HG02938 (cell line): ENCODE data around the gene COX7A2L.
"Not testable (repeated sequence)": the region's sequence is repeated elsewhere in the genome, so short reads cannot be mapped to it uniquely, and the experiment has no call there.

Experiments
- ATAC-seq: cut with Tn5 transposase; IDR thresholded peaks from one replicate; pipeline ENCODE4 v1.9.1; 2021; ENCODE audit warnings: mild to moderate bottlenecking, moderate library complexity; ENCODE audit not compliant: unreplicated experiment

Gene COX7A2L

DNA sequence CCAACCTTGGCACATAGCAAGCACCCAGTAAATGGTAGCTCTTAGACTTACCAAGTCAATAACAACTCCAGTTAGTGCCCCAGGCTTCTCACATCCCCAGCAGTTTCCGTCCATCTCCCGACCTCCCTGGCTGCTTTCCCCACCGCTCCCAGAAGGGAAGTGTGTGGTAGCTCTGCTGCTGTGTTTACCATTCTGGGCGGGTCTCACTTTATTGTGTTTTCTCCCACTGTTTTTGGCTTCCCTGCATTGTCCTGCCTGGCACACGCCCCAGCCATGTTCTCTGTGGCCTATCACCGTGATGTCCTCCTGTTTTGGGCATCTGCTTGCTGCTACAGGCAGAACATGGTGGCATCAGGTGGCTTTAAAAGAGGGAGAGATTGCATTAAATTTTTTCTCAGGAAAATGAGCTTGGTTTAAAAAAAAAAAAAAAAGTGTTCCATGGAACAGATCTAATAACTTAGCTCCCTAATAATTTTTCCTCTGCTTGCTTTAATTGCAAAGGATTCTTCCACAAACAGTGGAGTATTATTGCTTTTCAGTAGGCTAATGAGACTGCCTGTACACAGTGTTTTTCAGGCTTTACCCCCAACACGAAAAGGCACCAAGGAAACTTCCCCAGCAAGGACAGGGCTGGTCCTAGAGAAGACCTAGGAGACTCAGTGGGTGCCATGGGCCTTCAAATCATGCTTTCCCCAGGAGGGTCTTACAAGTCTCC is 8.0 kb upstream of the COX7A2L start:
- ATAC-seq, result no peak

DNA sequence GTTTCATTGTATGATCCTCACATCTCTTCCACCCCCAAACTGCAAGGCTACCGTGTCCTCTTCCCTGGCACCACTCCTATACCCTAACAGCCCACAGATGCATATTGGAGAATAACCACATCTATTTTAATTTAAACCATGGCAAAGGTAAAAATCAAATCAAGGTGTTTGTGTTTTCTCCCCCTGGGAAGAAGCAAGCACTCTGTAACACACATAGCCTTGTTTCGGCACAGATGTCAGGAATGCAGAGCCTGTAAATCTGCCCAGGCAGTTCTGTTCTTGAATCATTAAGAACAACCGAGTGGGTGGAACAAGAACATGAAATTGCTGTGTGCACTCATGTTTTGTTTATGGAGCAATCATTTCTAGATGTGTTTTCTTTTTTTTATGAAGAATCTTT is 6.8 kb upstream of the COX7A2L start:
- no peak for ATAC-seq

DNA sequence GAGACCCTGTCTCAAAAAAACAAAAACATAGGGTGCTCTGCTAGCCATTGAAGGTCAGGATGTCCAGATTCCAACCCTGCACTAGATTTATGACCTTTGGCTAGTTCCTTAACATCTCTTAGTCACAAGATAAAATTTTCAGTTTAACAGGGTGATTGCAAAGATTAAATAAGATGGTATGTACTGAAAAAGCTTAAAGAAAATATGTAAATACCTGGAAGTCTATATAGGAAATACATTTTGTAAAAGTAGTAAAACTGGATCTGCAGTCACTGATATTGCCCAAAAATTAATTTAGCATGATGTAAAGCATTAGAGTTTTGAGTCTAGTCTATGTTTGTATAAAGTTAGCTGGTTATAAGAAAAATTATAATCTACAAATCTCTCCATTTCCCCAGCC is 5.4 kb upstream of the COX7A2L start:
- ATAC-seq, result no peak

DNA sequence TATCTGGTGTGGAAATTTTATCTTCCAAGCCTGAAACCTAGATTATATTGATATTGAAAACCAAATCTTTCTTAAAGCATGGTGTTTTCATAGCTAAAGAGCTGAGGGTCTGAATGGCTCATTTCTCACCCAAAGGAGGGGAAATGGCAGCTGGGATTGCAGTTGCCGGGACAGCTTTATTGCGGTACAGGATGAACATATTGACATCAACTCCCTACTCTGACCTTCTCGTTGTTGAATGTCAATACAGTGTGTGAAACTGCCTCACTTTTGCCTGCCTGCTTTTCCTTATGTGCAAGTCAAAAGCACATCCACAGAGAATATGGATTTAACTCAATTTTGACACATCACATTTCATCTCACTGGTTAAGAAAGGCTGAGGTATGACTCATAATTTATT is 3.6 kb upstream of the COX7A2L start:
- no peak for ATAC-seq

DNA sequence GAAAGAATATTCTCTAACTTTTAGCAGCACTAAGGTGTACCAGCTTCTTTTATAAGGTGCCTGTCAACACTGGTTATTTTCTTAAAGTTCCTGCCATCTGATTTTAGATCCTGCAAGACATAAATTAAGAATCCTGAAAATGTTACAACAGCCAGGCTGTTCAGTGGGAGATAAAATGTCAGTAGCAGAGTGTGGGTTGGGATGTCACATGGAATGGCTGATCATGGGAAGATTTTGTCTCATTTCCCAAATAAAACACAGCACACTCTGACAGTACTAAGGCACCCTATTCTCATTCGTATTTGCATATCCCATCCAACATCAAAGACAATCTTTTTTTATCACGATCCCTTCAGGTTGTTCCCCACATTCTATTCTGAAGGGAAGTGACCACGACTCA is 2.4 kb upstream of the COX7A2L start:
- no peak for ATAC-seq

DNA sequence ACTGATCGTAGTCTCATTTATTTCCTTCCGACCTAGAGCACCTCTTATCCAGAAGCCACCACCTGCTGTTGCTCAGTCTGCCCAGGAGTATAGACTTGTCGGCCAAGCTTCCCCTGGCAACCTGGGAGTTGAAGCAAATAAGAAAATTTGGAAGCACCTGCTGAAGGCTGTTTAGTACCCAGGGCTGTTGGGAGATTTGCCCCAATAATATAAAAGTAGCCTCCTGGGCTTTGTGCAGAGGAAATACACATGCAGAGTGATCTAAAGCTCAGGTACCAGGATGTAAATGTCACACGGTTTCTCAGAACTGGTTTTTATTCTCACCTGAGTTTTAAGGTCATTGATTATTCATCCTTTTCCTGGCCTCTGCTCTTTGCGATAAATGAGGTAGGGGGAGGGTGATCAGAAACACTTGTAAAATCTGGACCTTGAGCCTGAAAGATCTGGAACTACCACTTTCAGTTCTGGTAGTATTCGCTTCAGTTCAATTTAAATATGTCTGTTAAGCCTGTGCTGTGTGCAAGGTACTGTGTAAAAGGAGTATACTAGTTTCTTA is 789 bp upstream of the COX7A2L start:
- ATAC-seq, result peak; percentile 2

DNA sequence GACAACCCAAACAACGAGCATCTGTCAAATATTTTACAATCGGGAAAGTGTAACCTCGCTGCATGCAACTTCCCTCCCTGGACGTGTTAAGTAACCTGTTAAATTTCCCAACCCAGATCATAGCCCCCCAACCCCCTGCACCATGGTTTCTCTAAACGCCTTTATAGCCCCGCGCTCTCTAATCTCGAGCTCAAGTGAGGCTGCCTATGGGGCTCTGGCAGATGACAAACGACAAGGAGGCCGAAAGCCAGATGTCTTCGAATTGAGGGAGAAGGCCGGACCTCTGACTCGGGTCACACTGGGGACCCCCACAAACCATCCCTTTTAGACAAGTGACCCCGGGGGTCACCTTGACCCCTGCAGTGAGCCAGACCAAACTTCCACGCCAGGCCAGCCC is 526 bp downstream of the COX7A2L start:
- no peak for ATAC-seq

DNA sequence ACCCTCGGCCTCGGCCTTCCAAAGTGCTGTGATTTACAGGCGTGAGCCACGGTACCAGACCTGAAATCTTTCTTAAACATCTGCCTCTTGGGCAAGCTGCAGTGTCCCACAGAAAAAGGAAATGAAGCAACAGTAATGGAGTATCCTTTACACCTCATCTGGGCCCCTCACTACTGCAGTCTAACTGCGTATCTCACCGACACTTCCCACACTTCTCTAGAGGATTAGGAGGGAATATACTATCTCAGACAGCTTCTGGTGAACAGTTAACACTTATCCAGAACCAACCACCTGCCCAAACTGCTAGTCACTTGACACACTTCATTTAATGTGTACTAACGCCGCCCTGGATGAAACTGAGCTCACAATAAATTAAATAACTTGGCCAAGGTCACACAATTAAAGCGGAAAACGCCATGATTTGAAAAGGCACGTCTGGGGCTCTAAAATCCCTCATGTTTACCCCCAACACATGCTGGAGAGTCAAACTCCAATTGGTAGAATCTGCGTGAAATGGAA is 993 bp downstream of the COX7A2L start:
- ATAC-seq, result no peak

DNA sequence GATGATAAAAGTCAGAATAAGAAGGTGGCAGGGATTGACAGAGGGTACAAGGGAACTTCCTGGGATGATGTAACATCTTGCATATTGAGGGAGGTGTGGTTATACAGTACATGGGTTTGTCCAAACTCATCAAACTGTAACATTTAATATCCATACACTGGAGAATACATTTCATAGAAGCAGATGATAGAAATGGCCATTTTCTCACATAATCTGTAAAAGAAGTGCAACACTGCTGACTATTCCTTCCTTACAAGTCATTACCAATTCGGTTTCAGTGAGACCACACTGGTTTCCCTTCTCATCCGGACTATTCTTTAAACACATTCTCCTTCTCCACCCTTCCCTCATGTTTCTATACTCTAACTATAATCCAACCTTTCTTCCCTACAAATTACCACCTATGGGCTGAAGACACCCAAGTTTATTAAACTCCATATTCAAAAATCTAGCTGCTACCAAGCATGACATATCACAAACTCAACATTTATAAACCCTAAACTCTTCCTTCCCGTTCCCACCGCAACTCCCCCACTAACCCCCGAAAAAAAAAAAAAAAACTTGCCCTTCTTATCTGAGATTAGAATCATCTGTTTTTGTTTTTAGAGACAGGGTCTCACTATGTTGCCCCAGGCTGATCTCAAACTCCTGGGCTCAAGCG is 1.6 kb downstream of the COX7A2L start:
- no peak for ATAC-seq

DNA sequence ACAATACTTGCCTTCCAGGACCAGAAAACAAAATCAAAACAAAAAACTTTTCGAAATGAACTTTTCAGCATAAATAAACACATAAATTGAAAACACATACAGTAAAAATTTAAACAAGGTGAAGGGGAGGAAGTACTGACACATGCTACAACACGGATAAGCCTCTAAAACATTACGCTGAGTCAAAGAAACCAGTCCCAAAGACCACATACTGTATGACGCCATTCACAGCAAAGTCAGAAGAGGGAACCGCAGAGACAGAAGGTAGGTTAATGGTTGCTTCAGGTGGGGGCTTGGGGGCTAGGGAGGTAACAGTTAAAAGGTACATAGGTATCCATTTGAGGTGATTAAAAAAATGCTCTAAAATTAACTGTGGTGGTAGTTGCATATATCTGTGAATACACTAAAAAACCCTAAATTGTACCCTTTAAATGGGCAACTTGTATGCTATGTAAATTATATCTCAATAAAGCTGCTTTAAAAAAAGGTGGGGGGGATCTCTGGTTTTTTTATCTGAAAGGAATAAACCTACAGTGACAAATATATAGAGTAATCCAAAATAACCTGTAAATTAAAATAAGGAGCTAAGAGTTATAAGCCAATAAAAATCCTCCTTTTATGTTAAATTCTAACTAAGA is 7.1 kb downstream of the COX7A2L start:
- no peak for ATAC-seq

DNA sequence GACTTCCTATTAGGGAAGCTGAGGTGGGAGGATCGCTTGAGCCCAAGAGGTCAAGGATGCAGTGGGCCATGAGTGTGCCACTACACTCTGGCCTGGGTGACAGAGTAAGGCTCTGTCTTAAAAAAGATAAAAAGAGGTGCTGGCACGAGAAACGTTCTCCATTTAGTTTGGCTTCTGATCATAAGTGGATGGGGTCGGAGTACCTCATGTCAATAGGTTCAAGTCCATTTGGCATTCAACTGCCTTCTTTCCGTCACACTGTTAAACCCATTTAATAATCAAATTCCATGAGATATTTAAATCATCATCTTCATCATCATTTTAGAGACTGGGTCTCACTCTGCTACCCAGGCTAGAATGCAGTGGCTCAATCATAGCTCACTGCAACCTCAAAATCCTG is 9.2 kb downstream of the COX7A2L start:
- ATAC-seq, result no peak

DNA sequence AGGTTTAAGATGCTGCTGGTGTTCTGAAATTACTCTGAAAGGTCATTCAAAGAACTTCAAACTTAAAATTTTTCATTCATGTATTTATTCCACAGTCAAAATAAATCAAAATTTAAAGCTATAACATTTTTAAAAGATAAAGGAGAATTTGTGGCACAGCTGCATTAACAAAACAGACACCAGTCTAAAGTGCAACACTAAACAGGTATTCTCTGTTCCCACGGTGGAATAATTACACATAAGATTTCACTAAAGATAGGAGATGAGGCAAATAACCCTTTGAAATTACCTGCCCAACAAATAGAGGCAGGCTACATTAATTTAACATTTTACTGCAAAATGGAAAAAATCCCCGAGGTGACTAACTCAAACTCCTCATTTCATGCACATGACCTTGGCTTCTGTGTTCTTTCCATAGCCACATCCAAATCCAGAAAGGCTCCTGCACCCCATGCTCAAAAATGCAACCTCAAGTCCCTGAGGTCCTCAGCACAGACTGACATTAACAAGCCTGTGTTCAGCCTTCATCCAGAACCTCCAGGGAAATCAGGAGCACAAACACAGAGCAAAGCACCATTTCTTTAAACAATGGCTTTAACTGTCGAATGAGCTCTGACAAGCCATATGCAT is 10.5 kb downstream of the COX7A2L start:
- no peak for ATAC-seq

DNA sequence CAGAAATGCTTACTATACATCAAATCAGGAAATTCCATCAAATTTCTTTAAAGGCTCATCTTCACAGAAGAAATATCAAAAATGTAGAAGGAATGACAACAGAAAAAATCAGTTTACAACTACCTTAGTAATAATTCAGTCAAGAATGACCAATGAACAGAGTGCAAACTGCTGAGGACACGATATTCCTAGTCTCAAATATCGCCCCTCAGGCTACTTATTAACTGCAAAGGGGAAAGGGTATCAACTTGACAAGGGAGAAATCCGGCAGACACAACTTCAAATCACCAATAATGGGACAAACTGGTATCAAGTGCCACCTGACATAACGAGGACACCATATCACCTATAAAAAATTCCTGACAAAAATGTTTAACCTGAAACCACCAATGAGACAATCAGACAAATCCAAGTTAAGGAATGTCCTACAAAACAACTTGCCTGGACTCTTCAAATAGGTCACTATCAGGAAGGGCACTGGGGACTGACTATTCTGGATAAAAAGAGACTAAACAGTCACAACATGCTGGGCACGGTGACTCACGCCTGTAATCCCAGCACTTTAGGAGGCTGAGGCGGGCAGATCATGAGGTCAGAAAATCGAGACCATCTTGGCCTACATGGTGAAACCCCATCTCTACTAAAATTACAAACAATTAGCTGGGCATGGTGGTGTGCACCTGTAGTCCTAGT is 12.8 kb downstream of the COX7A2L start:
- no peak for ATAC-seq

DNA sequence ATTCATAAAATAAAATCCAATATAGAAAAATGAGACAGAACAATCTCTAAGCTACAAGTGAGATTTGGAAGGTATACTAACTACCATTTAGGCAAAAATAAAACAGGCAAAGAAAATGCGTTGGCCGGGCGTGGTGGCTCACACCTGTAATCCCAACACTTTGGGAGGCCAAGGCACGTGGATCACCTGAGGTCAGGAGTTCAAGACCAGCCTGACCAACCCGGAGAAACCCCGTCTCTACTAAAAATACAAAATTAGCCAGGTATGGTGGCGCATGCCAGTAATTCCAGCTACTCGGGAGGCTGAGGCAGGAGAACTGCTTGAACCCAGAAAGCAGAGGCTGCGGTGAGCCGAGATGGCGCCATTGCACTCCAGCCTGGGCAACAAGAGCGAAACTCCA is 13.5 kb downstream of the COX7A2L start:
- not testable (repeated sequence) for ATAC-seq

DNA sequence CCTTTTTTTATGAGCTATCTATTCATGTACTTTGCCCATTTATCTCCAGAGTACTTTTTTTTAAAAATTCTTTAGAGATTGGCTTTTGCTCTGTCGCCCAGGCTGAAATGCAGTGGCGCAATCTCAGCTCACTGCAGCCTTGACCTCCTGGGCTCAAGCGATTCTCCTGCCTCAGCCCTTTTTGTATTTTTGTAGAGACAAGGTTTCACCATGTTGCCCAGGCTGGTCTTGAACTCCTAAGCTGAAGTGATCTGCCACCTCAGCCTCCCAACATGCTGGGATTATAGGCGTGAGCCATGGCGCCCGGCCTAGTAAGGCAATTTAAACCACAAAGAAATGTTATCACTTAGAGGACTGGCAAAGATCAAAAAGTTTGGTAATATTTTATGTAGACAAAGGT is 14.2 kb downstream of the COX7A2L start:
- ATAC-seq, result not testable (repeated sequence)

DNA sequence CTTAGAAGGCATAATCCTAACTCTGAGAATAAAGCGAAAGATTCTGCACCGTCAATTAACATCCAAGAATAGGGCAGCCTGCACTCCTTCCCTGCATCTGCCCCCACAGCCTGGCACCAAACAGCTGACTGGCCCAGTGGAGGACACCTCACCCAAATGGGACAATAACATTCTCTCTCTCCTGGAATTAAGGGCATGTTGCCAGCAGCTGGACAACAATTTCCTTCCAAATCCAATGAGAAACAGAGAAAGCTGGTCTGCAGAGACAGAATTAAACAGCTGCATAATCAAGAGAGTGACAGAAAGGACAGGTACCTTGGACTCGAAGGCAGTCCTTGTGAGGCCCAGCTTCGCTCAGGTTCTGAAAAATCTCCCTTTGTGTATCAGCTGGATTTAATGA is 15.0 kb downstream of the COX7A2L start:
- no peak for ATAC-seq

DNA sequence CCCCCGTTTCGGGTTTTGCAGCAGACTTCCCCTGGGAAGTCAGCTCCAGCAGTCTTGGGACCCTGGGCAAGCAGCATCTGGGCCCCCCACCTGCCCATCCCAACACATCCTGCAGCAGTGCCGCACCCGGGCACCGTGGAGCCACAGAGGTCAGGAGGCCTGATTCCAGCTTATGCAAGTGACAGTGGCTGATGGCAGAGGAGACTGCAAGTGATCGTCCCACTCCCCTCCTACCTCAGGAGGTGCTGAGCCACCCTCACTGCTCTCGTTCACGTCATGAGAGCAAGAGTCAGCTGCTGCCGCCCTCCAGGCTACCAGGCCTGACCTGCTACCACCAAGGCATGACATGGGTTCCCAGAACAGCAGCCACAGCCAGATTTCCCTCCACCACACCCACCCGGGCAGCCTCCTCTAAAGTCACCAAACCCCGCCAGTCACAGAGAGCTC is 18.2 kb downstream of the COX7A2L start:
- ATAC-seq, result no peak

DNA sequence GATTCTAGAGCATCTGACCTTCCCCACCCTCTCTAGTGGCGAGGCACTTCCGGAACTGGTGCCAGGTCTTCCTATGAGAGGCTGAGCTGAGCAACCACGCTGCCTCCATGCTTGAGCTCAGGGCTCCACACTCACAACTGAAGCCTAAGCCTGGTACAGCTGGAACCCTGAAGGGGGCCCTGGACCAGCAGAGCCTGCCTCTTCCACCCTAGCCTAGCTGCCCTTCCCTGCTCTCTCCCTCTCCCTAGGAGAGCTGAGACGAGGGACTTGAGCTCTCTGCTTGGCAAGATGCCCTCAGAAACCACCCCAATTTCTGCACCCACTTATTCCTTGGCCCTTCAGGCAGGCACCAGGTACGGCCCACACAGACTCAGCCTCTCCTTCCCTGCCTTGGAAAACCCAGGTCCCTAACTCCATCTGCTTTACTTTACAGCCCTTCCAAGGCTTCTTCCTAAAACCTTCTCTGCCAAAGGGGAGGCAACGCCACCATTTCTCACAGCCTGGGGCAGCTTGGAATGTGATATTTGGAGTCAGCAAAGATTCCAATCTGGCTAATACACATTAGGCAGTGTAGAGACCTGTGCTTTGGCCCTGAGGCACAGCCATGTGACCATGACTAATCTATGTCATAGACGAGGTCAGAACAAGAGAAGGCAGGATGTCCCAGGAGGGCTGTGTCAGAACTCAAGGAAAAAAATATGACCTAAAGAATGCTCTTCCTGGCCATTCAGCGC is 18.8 kb downstream of the COX7A2L start:
- ATAC-seq, result no peak

DNA sequence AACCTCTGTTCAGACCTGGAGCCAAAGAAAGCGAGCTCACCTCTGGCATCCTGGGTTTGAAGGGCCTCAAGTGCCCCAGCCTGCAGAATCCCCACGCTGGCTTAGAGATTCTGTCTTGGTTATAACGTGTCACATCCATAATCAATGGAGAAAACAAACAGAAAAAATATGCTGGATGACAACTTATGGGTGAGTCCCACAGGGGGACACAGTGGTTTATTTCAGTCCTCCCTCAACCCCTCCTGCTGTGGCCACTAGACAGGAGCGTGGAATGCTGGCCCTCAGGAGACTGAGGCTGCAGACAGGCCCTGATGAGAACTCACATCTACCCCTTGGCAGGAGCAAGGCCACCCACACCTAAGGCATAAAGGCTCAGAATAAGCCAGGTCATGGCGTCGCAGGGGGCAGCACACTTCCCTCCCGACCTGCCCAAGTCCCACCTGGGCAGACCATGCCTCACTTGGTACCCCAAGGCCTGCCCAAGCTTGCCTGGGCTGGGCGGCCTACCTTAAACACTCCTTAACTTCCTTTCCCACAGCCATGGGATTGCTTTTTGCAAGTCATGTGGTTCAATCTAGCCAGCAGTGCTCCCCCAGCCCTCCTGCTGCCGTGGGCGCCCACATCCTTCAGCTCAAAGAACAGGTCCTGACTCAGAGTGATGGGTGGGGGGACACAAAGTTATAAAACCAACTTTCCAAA is 19.9 kb downstream of the COX7A2L start:
- no peak for ATAC-seq
